Endodermal cell (in vitro differentiated cells): ENCODE results near the gene PACS1. TPM values are rescaled to one million over a fixed set of nuclear protein-coding genes. Genes with fewer than 3 reads are reported as not detected.

ENCODE experiments used
- DNase-seq: peaks from one replicate; pipeline ENCODE4 v3.0.0-alpha.2; 2017
- H3K27ac ChIP-seq: 2 replicates; pipeline ENCODE4 v1.5.1; 2013; ENCODE audit warnings: mild to moderate bottlenecking, low read depth, low read length, moderate library complexity
- H3K27me3 ChIP-seq: 2 replicates; pipeline ENCODE4 v1.6.1; 2013; ENCODE audit warnings: mild to moderate bottlenecking, low read length, moderate library complexity; ENCODE audit not compliant: insufficient read depth, control insufficient read depth, poor library complexity, severe bottlenecking
- H3K36me3 ChIP-seq: 2 replicates; pipeline ENCODE4 v1.7.0; 2013; ENCODE audit warnings: mild to moderate bottlenecking, low read length, moderate library complexity; ENCODE audit not compliant: control insufficient read depth, insufficient read depth
- H3K4me1 ChIP-seq: one replicate; pipeline ENCODE4 v1.7.0; 2013; ENCODE audit warnings: low read length; ENCODE audit not compliant: control insufficient read depth, insufficient read depth
- H3K4me3 ChIP-seq: 2 replicates; pipeline ENCODE4 v1.5.1; 2013; ENCODE audit warnings: mild to moderate bottlenecking, low read length, moderate library complexity
- H3K9ac ChIP-seq: 2 replicates; pipeline ENCODE4 v1.6.1; 2013; ENCODE audit warnings: mild to moderate bottlenecking, low read length, moderate library complexity; ENCODE audit not compliant: poor library complexity, severe bottlenecking; ENCODE audit errors: extremely low read depth
- H3K9me3 ChIP-seq: 2 replicates; pipeline ENCODE4 v1.6.1; 2013; ENCODE audit warnings: mild to moderate bottlenecking, low read length, moderate library complexity; ENCODE audit not compliant: control insufficient read depth
- H3K27ac Mint-ChIP-seq: 2 replicates; pipeline ENCODE4 v1.8.0; 2020; ENCODE audit warnings: mixed read lengths
- H3K27me3 Mint-ChIP-seq: 2 replicates; pipeline ENCODE4 v1.8.0; 2021; ENCODE audit warnings: mild to moderate bottlenecking, mixed read lengths; ENCODE audit not compliant: insufficient read depth
- H3K36me3 Mint-ChIP-seq: 2 replicates; pipeline ENCODE4 v1.8.0; 2020; ENCODE audit warnings: low read depth, mixed read lengths
- H3K4me1 Mint-ChIP-seq: 2 replicates; pipeline ENCODE4 v1.8.0; 2020; ENCODE audit warnings: mixed read lengths
- H3K4me3 Mint-ChIP-seq: 2 replicates; pipeline ENCODE4 v1.8.0; 2020; ENCODE audit warnings: mild to moderate bottlenecking, moderate library complexity, mixed read lengths
- H3K9me3 Mint-ChIP-seq: 2 replicates; pipeline ENCODE4 v1.8.0; 2020; ENCODE audit warnings: mild to moderate bottlenecking, mixed read lengths
- WGBS, 2 experiments: methylation state at CpG; one replicate each; pipeline versions ENCODE4 v1.1.5 to v1.1.7; 2013; ENCODE audit warnings: missing lambda C conversion rate in 2 of 2, mixed read lengths in 1 of 2; ENCODE audit not compliant: insufficient coverage in 1 of 2, insufficient read length in 1 of 2; 5-methylcytosine and 5-hydroxymethylcytosine counted together
- total RNA-seq, 2 donors: library from RNA; stranded (reverse); fragmentation: NEBNext Ultra II Directional in 1 of 2; extraction: Animal tissue kit (Norgen Biotek cat#: 25700) in 1 of 2; gene quantifications; 2 replicates in 1 of 2; 3 replicates in 1 of 2; pipeline ENCODE4 v1.2.1, GENCODE V29; 2021
- TF ChIP-seq, protein P1 (sequence below): fragments of 200-600 bp; sonication (generic); conservative IDR thresholded peaks from 2 replicates; pipeline ENCODE4 v1.5.0; 2021; ENCODE audit warnings: antibody characterized with exemption, mild to moderate bottlenecking

The PACS1 gene
- total RNA-seq, 2 donors from 2014 or later: 67.0 to 67.1 TPM

- H3K9me3 Mint-ChIP-seq: no peaks in the 10 kb centered on the region
- WGBS, 2 experiments: 93 to 94% methylated on average over 11 to 14 of the region's 14 CpGs
- no peaks in the 10 kb centered on the region for H3K27me3 ChIP-seq
- H3K4me3 Mint-ChIP-seq: no peak overlapping the region
- TF ChIP-seq, protein P1, sequence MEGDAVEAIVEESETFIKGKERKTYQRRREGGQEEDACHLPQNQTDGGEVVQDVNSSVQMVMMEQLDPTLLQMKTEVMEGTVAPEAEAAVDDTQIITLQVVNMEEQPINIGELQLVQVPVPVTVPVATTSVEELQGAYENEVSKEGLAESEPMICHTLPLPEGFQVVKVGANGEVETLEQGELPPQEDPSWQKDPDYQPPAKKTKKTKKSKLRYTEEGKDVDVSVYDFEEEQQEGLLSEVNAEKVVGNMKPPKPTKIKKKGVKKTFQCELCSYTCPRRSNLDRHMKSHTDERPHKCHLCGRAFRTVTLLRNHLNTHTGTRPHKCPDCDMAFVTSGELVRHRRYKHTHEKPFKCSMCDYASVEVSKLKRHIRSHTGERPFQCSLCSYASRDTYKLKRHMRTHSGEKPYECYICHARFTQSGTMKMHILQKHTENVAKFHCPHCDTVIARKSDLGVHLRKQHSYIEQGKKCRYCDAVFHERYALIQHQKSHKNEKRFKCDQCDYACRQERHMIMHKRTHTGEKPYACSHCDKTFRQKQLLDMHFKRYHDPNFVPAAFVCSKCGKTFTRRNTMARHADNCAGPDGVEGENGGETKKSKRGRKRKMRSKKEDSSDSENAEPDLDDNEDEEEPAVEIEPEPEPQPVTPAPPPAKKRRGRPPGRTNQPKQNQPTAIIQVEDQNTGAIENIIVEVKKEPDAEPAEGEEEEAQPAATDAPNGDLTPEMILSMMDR: no peak
- no peaks in the 10 kb centered on the region for H3K27me3 Mint-ChIP-seq
- H3K27ac Mint-ChIP-seq: no peak overlapping the region
- no peaks in the 10 kb centered on the region for H3K4me1 ChIP-seq
- no peak overlapping the region for H3K4me3 ChIP-seq
- DNase-seq: no peak
- H3K36me3 Mint-ChIP-seq: peaks cover 7% of the 10 kb centered on the region
- H3K9ac ChIP-seq: no peak overlapping the region
- H3K4me1 Mint-ChIP-seq: peaks cover 9% of the 10 kb centered on the region
- no peaks in the 10 kb centered on the region for H3K36me3 ChIP-seq
- H3K27ac ChIP-seq: no peak overlapping the region
- H3K9me3 ChIP-seq: no peaks in the 10 kb centered on the region
Measured at GRCh38 chr11:66100272-66101065, 30.4 kb downstream of the PACS1 start.

GRCh38 chr11:66101066-66101464, 31.0 kb downstream of the PACS1 start:
- H3K4me1 ChIP-seq: no peaks in the 10 kb centered on the region
- no peak overlapping the region for H3K9ac ChIP-seq
- no peak overlapping the region for H3K27ac Mint-ChIP-seq
- H3K27ac ChIP-seq: no peak overlapping the region
- no peaks in the 10 kb centered on the region for H3K9me3 ChIP-seq
- H3K9me3 Mint-ChIP-seq: no peaks in the 10 kb centered on the region
- H3K36me3 Mint-ChIP-seq: peaks cover 7% of the 10 kb centered on the region
- H3K4me3 Mint-ChIP-seq: no peak overlapping the region
- WGBS, 2 experiments: no CpG with 5 or more reads among the region's 3 CpGs
- H3K27me3 ChIP-seq: no peaks in the 10 kb centered on the region
- TF ChIP-seq, protein P1: no peak
- no peak overlapping the region for H3K4me3 ChIP-seq
- H3K4me1 Mint-ChIP-seq: peaks cover 9% of the 10 kb centered on the region
- DNase-seq: no peak
- no peaks in the 10 kb centered on the region for H3K36me3 ChIP-seq
- no peaks in the 10 kb centered on the region for H3K27me3 Mint-ChIP-seq

DNA sequence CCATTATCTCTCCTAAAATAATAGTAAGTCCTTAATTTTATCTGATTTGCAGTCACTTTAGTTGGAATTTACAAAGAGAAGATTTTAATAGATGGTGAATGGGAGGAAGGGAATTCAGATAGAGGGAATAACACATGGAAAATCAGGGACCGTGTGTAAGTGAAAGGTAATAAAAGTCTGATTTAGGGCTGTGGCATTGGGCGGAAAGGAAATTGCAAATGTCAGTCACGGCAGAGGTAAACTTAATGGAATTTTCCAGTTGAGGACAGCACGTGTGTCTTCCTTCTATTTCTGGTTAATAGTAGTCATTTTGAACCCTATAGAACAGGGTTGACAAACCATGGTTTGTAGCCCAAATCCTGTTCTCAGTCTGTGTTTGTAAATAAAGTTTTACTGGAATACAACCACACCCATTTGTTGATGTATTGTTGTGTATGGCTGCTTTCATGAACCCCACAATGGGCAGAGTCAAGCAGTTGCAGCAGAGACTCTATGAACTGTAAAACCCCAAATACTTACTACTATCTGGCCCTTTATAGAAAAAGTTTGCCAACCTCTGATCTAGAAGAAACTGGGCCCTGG, 34.1 kb downstream of the PACS1 start:
- DNase-seq: no peak
- no peak overlapping the region for H3K9ac ChIP-seq
- H3K36me3 Mint-ChIP-seq: peaks cover 3% of the 10 kb centered on the region
- H3K27ac Mint-ChIP-seq: no peak overlapping the region
- peaks cover 19% of the 10 kb centered on the region for H3K4me1 Mint-ChIP-seq
- no peaks in the 10 kb centered on the region for H3K36me3 ChIP-seq
- H3K9me3 ChIP-seq: no peaks in the 10 kb centered on the region
- H3K4me3 ChIP-seq: no peak overlapping the region
- H3K4me1 ChIP-seq: no peaks in the 10 kb centered on the region
- H3K27me3 Mint-ChIP-seq: no peaks in the 10 kb centered on the region
- H3K9me3 Mint-ChIP-seq: no peaks in the 10 kb centered on the region
- no peak overlapping the region for H3K27ac ChIP-seq
- H3K4me3 Mint-ChIP-seq: no peak overlapping the region
- TF ChIP-seq, protein P1: no peak
- 94 to 100% methylated on average over 4 of the region's 4 CpGs for WGBS, 2 experiments
- no peaks in the 10 kb centered on the region for H3K27me3 ChIP-seq
